ENCODE measurements around the gene BEX2.
"Not testable (repeated sequence)": the region's sequence is repeated elsewhere in the genome, so short reads cannot be mapped to it uniquely, and the experiment has no call there.

BEX2 gene

DNA sequence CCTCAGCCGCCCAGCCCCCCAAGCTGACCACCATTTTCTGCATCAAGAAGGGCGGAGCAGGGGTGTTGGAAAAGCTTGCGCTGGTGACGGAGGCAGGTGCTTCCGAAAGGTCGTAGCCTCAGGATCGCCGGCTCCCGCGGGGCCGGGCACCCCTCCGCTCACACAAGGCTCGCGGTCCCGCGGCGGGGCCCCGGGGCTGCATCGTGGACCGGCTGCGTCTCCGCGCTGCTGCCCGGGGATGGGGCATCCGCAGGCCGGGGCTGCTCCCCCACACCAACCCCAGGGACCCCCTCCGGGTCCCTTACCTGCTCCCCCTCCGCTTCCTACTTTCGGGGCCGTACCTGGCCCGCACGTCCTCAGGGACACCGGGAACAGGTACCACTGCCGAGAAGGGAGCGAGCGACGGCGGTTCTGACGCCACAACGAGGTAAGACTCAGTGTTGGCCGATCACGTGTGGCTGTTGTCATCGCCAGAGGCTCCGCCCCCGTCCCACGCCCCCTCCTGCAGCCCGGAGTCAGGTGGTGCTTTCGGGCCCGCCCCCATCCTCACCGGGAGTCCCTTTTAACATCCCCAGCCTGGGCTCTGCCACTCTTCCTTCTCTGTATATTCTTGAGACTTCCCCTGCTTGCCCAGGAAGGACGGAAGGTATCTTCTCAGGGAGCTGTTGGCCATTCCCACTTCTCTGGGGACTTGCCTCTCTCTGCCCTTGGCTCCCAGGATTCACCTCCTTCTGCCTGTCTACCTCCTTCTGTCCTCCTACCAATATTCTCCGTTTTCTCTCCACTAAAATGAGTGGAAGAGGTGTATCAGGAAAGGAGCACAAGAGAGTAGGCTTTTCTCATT is at the start of gene BEX2:
Gene BEX2 (minus strand): TSS at position 436 of the 844 bp plus-strand sequence. CDS start 1,014 bp downstream, outside the sequence.
- peak within 1 kb of the TSS; percentile 17; the same call in 1 of the 2 replicates for H3K4me3 ChIP-seq (ENCODE audit: low read length)
- DNase-seq (ENCODE audit: low read depth) = no peak
- TF ChIP-seq, protein P1, sequence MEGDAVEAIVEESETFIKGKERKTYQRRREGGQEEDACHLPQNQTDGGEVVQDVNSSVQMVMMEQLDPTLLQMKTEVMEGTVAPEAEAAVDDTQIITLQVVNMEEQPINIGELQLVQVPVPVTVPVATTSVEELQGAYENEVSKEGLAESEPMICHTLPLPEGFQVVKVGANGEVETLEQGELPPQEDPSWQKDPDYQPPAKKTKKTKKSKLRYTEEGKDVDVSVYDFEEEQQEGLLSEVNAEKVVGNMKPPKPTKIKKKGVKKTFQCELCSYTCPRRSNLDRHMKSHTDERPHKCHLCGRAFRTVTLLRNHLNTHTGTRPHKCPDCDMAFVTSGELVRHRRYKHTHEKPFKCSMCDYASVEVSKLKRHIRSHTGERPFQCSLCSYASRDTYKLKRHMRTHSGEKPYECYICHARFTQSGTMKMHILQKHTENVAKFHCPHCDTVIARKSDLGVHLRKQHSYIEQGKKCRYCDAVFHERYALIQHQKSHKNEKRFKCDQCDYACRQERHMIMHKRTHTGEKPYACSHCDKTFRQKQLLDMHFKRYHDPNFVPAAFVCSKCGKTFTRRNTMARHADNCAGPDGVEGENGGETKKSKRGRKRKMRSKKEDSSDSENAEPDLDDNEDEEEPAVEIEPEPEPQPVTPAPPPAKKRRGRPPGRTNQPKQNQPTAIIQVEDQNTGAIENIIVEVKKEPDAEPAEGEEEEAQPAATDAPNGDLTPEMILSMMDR (conservative IDR thresholded peaks at IDR 0.05; ENCODE audit: low read length) = no peak

DNA sequence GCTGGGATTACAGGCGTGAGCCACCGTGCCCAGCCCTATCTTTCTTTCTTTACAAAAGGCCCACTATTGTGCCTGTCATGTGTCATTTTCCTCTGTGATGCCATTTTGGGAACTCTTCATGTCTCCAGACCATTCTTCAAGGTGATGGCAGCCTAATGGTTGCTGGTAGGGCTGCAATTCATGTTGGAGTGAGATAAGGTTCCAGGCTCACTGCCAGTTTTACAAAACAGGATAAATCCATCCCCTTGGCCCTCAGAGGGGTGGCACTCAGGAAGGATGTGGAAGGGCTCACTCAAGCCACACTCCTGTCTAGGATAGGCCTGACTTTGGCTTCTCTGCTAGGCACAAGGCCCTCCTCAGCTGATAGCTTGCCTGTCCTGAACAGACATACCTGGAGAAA is 49.3 kb upstream of the BEX2 start:
- TF ChIP-seq, protein P1 (conservative IDR thresholded peaks at IDR 0.05; ENCODE audit: low read length) = no peak
- H3K4me3 ChIP-seq (ENCODE audit: low read length) = no peak overlapping the region
- DNase-seq (ENCODE audit: low read depth) = no peak

DNA sequence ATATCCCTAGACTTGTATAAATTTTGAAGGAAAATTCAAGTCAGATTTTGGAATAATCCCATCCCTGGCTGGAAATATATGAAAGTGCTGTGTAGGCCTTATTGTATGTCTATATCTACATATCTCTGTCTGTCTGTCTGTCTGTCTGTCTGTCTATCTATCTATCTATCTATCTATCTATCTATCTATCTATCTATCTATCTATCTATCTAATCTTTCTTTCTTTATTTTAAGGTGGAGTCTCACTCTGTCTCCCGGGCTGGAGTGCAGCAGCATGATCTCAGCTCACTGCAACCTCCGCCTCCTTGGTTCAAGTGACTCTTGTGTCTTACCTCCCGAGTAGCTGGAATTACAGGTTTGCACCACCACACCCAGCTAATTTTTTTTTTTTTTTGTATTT is 48.8 kb upstream of the BEX2 start:
- not testable (repeated sequence) for DNase-seq (ENCODE audit: low read depth); H3K4me3 ChIP-seq (ENCODE audit: low read length)

DNA sequence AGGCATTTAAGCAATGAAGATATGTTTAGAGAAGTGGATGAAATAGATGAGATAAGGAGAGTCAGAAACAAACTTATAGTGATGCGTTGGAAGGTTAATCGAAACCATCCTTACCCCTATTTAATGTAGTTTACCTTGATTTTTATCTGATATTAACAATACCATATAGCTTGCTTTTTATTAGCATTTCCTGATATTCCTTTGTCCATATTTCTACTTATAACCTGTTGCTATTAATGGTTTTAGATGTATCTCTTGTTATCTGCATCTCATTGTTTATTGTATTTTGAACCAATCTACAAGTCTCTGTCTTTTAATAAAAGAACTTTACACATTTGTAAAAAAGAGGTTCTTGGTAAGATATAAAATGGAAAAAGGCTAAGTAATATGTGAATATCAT is 47.1 kb upstream of the BEX2 start:
- peak overlapping the region; percentile 84 for H3K4me3 ChIP-seq (ENCODE audit: low read length)
- no peak for DNase-seq (ENCODE audit: low read depth)
- TF ChIP-seq, protein P1 (conservative IDR thresholded peaks at IDR 0.05; ENCODE audit: low read length) = no peak

DNA sequence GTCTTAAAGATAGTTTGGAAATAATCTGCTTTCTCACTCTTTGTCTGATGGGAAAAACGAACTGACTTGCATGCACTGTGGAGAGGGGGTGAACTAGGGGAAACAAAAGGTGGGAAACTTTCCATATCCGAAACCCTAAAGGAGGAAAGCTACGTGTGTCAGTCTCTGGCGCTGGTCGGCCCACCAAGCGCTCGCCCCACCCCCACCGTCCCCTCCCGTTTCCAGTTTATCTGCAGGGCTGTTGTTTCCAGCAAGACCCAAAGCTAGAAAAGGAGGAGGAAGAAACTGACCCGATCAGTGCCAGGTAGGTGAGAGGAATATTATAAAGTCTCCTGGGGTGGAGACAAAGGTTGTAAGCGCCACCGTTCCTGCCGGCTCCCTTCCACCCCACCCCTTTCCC is 46.1 kb upstream of the BEX2 start:
- peak overlapping the region; percentile 84 for H3K4me3 ChIP-seq (ENCODE audit: low read length)
- TF ChIP-seq, protein P1 (conservative IDR thresholded peaks at IDR 0.05; ENCODE audit: low read length) = no peak
- no peak for DNase-seq (ENCODE audit: low read depth)

DNA sequence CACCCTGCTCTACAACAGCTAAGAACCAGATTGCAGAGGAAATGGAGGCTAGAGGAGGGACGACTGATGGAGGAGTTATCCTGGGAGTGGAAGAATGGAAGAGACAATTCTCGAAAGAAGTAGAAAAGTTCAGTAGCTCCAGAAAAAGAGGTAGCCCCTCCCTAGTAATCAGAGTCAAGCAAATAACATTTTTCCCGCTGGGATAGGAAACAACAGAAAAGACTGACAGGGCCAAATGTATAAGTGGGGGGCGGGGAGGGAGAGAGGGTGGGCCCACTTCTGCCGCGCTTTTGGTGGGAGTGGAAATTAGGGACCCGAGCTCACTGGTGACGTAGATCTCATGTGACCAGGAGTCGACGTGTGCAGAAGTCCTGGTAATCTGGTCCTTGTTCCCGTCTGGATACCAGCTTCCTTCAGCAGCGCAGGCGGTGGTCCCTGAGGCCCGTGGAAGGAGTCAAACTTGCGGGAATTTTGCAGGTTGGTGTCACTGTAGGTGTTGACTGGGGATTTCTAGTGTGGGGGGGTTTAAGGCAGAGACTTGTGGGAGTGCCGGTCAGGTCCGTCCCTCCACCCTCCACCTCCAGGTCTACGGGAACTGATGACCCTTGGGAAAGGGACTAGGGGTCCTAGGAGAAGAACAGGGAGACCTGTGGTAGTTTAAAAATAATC is 45.5 kb upstream of the BEX2 start, which contains the start of gene TCEAL9:
Gene TCEAL9 (plus strand): TSS at position 377 of the 669 bp plus-strand sequence. CDS start 1,179 bp downstream, outside the sequence.
- TF ChIP-seq, protein P1 (conservative IDR thresholded peaks at IDR 0.05; ENCODE audit: low read length) = no peak
- peak within 1 kb of the TSS; percentile 84 for H3K4me3 ChIP-seq (ENCODE audit: low read length)
- DNase-seq (ENCODE audit: low read depth) = peak; percentile 68

DNA sequence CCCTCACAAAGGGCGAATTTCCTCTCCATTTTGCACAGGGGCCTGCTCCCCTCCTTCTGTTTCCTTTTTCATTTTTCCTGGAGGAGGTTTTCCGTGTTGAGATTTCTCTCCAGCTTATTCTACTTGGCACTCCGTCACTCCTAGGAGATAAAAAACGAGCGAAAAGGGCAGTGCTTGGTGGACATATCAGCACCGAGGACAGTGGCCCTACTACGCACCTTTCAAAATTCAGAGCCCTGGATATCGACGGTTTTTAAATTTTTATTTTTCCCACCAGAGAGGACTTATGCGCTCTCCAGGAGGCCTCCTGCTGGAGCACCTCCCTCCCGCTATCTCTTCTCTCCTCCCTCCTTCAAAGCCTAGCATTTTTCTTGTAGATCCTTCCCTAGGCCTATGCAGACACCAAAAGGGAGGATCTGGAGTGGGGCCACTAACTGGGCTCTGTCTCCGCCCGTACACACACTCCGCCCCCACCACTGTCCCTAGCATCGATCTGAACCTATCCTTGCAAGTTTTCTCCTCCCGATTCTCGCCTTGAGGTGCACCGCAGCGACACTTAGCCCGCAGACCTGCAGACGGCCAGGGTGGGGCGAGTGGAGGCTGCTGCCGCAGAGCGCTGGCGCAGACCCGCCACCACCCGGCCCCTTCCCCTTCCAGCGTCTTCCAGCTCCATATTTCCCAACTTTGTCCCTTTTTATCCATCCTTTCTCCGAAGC is 37.0 kb upstream of the BEX2 start:
- no peak for DNase-seq (ENCODE audit: low read depth)
- TF ChIP-seq, protein P1 (conservative IDR thresholded peaks at IDR 0.05; ENCODE audit: low read length) = no peak

More for the DNA sequence above, 37.0 kb upstream of the BEX2 start:
- H3K4me3 ChIP-seq (ENCODE audit: low read length) = no peak overlapping the region

All from AG10803 (cell line).